C4-2B (cell line): ENCODE measurements around the gene CDC42BPA.

ENCODE experiments used
- CTCF ChIP-seq: fragments of 450-650 bp; conservative IDR thresholded peaks from 2 replicates; pipeline ENCODE4 v1.5.1; 2017; ENCODE audit warnings: mild to moderate bottlenecking
- ZFX ChIP-seq: fragments of 450-650 bp; IDR thresholded peaks from 2 replicates; pipeline ENCODE4 v1.6.1; 2017

- TF ChIP-seq CTCF (no peak), ZFX (no peak)
Observed at GRCh38 chr1:227182012-227182411, 136.3 kb downstream of the CDC42BPA start.
